SH-SY5Y (cell line): ENCODE results near the gene TMEM178B.

Experiments used
- GATA2 ChIP-seq: IDR thresholded peaks from 2 replicates; pipeline ENCODE4 v1.6.1; 2011; ENCODE audit warnings: mild to moderate bottlenecking, low read depth, low read length
- GATA3 ChIP-seq: IDR thresholded peaks from 2 replicates; pipeline ENCODE4 v1.6.1; 2011; ENCODE audit warnings: low read depth, mild to moderate bottlenecking, low read length, moderate library complexity

- TF ChIP-seq GATA2 (no peak), GATA3 (no peak)
These were observed 1.9 kb upstream of the TMEM178B start for GRCh38 chr7:141071855-141072547.
